ENCODE data around the gene C1QTNF8. TPM values are rescaled to one million over a fixed set of nuclear protein-coding genes. Genes with fewer than 3 reads are reported as not detected.

The C1QTNF8 gene
- total and polyA plus RNA-seq, 2 of the 13 experiments (the other 11 are each of a cell fraction or from before 2014, with no cell fraction given): 0.09 TPM; not detected in 1

- TF ChIP-seq SMAD3 (CRISPR knock-in tag; IDR thresholded peaks at IDR 0.05) (no peak), MAFG (CRISPR knock-in tag; IDR thresholded peaks at IDR 0.05) (no peak), POLR2AphosphoS2 (IDR thresholded peaks at IDR 0.05; ENCODE audit: low read depth, low read length) (no peak), ZNF331 (CRISPR knock-in tag; IDR thresholded peaks at IDR 0.05) (no peak), ZNF766 (CRISPR knock-in tag; IDR thresholded peaks at IDR 0.05; ENCODE audit: borderline replicate concordance) (no peak), MIER2 (CRISPR knock-in tag; IDR thresholded peaks at IDR 0.05) (no peak), CERS6 (CRISPR knock-in tag; IDR thresholded peaks at IDR 0.05) (no peak), RFXANK (CRISPR knock-in tag; IDR thresholded peaks at IDR 0.05) (no peak), ZNF691 (CRISPR knock-in tag; IDR thresholded peaks at IDR 0.05; ENCODE audit: borderline replicate concordance, low read depth) (no peak), ZNF543 (CRISPR knock-in tag; IDR thresholded peaks at IDR 0.05) (no peak), MLLT10 (CRISPR knock-in tag; IDR thresholded peaks at IDR 0.05) (no peak), THAP11 (CRISPR knock-in tag; IDR thresholded peaks at IDR 0.05) (peak; percentile 50; the same call in 1 of the 2 replicates), IRF9 (CRISPR knock-in tag; IDR thresholded peaks at IDR 0.05; ENCODE audit: borderline replicate concordance) (no peak; the same call in 1 of the 2 replicates), YEATS4 (CRISPR knock-in tag; IDR thresholded peaks at IDR 0.05; ENCODE audit: borderline replicate concordance) (no peak), MTA1 (CRISPR knock-in tag; IDR thresholded peaks at IDR 0.05; ENCODE audit: borderline replicate concordance) (no peak), EEA1 (CRISPR knock-in tag; IDR thresholded peaks at IDR 0.05; ENCODE audit: borderline replicate concordance) (no peak), JUND (CRISPR knock-in tag; IDR thresholded peaks at IDR 0.05) (no peak), ZFP37 (CRISPR knock-in tag; IDR thresholded peaks at IDR 0.05; ENCODE audit: borderline replicate concordance) (no peak), ZNF607 (CRISPR knock-in tag; IDR thresholded peaks at IDR 0.05; ENCODE audit: borderline replicate concordance) (0 out of 2 replicates have a peak, but pooled peaks have one; percentile 41), SMAD9 (CRISPR knock-in tag; IDR thresholded peaks at IDR 0.05) (no peak), RERE (CRISPR knock-in tag; IDR thresholded peaks at IDR 0.05; ENCODE audit: low read depth) (no peak), TCF12 (IDR thresholded peaks at IDR 0.05) (no peak), TCF12 (CRISPR knock-in tag; IDR thresholded peaks at IDR 0.05) (no peak), CHD2 (IDR thresholded peaks at IDR 0.05; ENCODE audit: low read depth, low read length) (no peak), NFYC (CRISPR knock-in tag; IDR thresholded peaks at IDR 0.05) (no peak), HOXA3 (CRISPR knock-in tag; IDR thresholded peaks at IDR 0.05) (peak; percentile 35; the same call in 1 of the 2 replicates)
These were observed 41.6 kb upstream of the C1QTNF8 start (continued) for GRCh38 chr16:1137604-1138003.
